Transverse colon (tissue), 4 donors: ENCODE results near the gene PATE1. TPM values are rescaled to one million over a fixed set of nuclear protein-coding genes. Genes with fewer than 3 reads are reported as not detected.

Experiments used
- DNase-seq: peaks from one replicate; pipeline ENCODE4 v3.0.0-alpha.2; 2019
- H3K27ac ChIP-seq, 4 donors: fragments of 200-600 bp; sonication (generic); 2 replicates each; pipeline ENCODE4 v1.5.1; 2016 to 2018; ENCODE audit warnings: inconsistent platforms in 4 of 4
- H3K27me3 ChIP-seq: fragments of 200-600 bp; sonication (generic); 2 replicates; pipeline ENCODE4 v1.5.1; 2017; ENCODE audit warnings: inconsistent platforms
- H3K36me3 ChIP-seq, 4 donors: fragments of 200-600 bp; sonication (generic); 2 replicates each; pipeline ENCODE4 v1.5.1; 2017 to 2019; ENCODE audit warnings: inconsistent platforms in 4 of 4
- H3K4me1 ChIP-seq, 4 donors: fragments of 200-600 bp; sonication (generic); 2 replicates each; pipeline ENCODE4 v1.5.1; 2017 to 2020; ENCODE audit warnings: inconsistent platforms in 4 of 4
- H3K4me3 ChIP-seq, 4 donors: fragments of 200-600 bp; sonication (generic); 1 replicate in 1 of 4; 2 replicates in 3 of 4; pipeline versions ENCODE4 v1.5.1 to v1.6.1; 2017 to 2019; ENCODE audit warnings: inconsistent platforms in 4 of 4
- H3K9me3 ChIP-seq, 2 donors: fragments of 200-600 bp; sonication (generic); 2 replicates each; pipeline ENCODE4 v1.5.1; 2017 to 2019; ENCODE audit warnings: inconsistent platforms in 2 of 2
- EP300 ChIP-seq: sonication (generic); formaldehyde crosslinking; IDR thresholded peaks from one replicate; pipeline ENCODE4 v1.6.1; 2017; ENCODE audit warnings: antibody characterized with exemption, low read depth
- POLR2A ChIP-seq: fragments of 450-650 bp; IDR thresholded peaks from one replicate; pipeline ENCODE4 v1.6.1; 2016; ENCODE audit warnings: antibody characterized with exemption, mild to moderate bottlenecking, moderate library complexity
- POLR2AphosphoS5 ChIP-seq, 3 donors: sonication (generic); formaldehyde crosslinking; IDR thresholded peaks; one replicate each; pipeline ENCODE4 v1.6.1; 2016; ENCODE audit warnings: antibody characterized with exemption in 3 of 3
- WGBS, 2 donors: methylation state at CpG; one replicate each; pipeline ENCODE4 v1.1.5; 2018; ENCODE audit warnings: low coverage in 1 of 2; 5-methylcytosine and 5-hydroxymethylcytosine counted together
- in situ Hi-C, 4 donors: fragments of 200-750 bp; cut with MboI; loops; one replicate each; pipeline versions ENCODE4 v1.15.0 to v1.15.1; 2017; ENCODE audit warnings: low sequenced_read_pairs in 3 of 4, low pct_ligation_motif_present in 1 of 4, low pct_unique_long_range_greater_than_20kb in 1 of 4
- intact Hi-C: fragments of 100-400 bp; cut with DNase I; formaldehyde crosslinking; loops from one replicate; pipeline ENCODE4 v1.15.1; 2023; ENCODE audit warnings: low total_unique reads
- total RNA-seq, 4 donors: library from RNA; depleted of rRNA; stranded (reverse); fragments of >200 nt; gene quantifications; one replicate each; pipeline ENCODE4 v1.1.0, GENCODE V29; 2016
- TF ChIP-seq, protein P1 (sequence below), 5 experiments: fragments of 200-600 bp in 3 of 5; fragments of 450-650 bp in 2 of 5; sonication (generic) in 3 of 5; IDR thresholded peaks; 1 replicate in 2 of 5; 2 replicates in 3 of 5; pipeline ENCODE4 v1.5.1; 2016 to 2017; ENCODE audit warnings: antibody characterized with exemption in 5 of 5, inconsistent platforms in 3 of 5, mild to moderate bottlenecking in 2 of 5, moderate library complexity in 1 of 5

Gene PATE1
- total RNA-seq, 4 donors from 2014 or later, result not detected

DNA sequence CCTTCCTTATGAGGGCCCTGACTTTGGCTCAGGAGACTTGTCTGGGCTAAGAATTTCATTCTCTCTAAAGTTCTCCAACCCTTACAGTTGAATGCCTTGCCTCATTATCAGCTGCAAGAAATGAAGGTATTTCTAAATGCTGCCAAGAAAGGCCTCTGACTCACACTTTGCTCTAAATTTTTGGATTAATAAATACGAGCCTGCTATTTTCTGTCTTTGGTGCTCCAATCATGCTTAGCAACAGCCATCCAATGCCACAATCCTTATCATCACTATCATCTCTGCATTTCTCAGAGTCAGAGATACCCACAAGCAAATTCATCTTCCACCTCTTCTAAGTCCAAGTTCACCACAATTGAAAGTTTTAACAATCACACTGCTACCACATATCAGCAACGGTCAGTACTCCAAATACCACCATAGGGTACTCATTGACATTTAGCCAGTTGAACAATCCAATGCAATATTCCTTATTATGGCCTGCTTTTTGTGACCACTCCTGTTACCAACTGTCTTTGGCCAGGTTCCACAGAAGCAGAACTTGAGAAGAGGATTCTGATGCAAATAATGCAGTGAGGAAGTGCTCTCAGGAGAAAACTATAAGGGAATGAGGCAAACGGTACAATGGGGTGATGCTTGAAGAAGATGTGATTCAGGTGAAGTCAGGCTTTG is 26.9 kb downstream of the PATE1 start:
- no peak for DNase-seq
- no peak overlapping the region for H3K27ac ChIP-seq
- in situ Hi-C loops, result no loop called here
- no peaks in the 10 kb centered on the region for H3K4me1 ChIP-seq
- intact Hi-C loops, result no loop called here
- no peaks in the 10 kb centered on the region for H3K36me3 ChIP-seq
- TF ChIP-seq EP300 (no peak), POLR2A (no peak)
- TF ChIP-seq, protein P1, sequence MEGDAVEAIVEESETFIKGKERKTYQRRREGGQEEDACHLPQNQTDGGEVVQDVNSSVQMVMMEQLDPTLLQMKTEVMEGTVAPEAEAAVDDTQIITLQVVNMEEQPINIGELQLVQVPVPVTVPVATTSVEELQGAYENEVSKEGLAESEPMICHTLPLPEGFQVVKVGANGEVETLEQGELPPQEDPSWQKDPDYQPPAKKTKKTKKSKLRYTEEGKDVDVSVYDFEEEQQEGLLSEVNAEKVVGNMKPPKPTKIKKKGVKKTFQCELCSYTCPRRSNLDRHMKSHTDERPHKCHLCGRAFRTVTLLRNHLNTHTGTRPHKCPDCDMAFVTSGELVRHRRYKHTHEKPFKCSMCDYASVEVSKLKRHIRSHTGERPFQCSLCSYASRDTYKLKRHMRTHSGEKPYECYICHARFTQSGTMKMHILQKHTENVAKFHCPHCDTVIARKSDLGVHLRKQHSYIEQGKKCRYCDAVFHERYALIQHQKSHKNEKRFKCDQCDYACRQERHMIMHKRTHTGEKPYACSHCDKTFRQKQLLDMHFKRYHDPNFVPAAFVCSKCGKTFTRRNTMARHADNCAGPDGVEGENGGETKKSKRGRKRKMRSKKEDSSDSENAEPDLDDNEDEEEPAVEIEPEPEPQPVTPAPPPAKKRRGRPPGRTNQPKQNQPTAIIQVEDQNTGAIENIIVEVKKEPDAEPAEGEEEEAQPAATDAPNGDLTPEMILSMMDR (IDR thresholded peaks at IDR 0.05), result no peak
- 55 to 57% methylated on average over 2 to 3 of the region's 3 CpGs for WGBS, 2 donors
- H3K27me3 ChIP-seq, result no peaks in the 10 kb centered on the region
- H3K4me3 ChIP-seq, result no peak overlapping the region
- H3K9me3 ChIP-seq, result no peaks in the 10 kb centered on the region

- no peak overlapping the region for H3K4me3 ChIP-seq
- H3K9me3 ChIP-seq, result no peaks in the 10 kb centered on the region
- in situ Hi-C loops, result no loop called here
- no peaks in the 10 kb centered on the region for H3K27me3 ChIP-seq
- TF ChIP-seq POLR2A (no peak), EP300 (no peak), POLR2AphosphoS5 (IDR thresholded peaks at IDR 0.05) (no peak)
- TF ChIP-seq, protein P1 (IDR thresholded peaks at IDR 0.05), result no peak
- no peak overlapping the region for H3K27ac ChIP-seq
- 66% methylated on average over 3 of the region's 3 CpGs; no CpG with 5 or more reads in 1 of the 2 donors for WGBS, 2 donors
- DNase-seq, result no peak
- intact Hi-C loops, result no loop called here
- H3K4me1 ChIP-seq, result no peaks in the 10 kb centered on the region
- no peaks in the 10 kb centered on the region for H3K36me3 ChIP-seq
These were observed 27.4 kb downstream of the PATE1 start for GRCh38 chr11:125773516-125773915.

- TF ChIP-seq POLR2AphosphoS5 (IDR thresholded peaks at IDR 0.05), result no peak
- no peak for TF ChIP-seq EP300
- TF ChIP-seq, protein P1 (IDR thresholded peaks at IDR 0.05), result no peak
- no peak for TF ChIP-seq POLR2A
- in situ Hi-C loops (no loop called here), intact Hi-C loops (no loop called here)
- H3K9me3 ChIP-seq, result no peaks in the 10 kb centered on the region
- no peaks in the 10 kb centered on the region for H3K4me1 ChIP-seq
- DNase-seq, result no peak
- no peaks in the 10 kb centered on the region for H3K27me3 ChIP-seq
- 57 to 68% methylated on average over 5 of the region's 5 CpGs for WGBS, 2 donors
- no peak overlapping the region for H3K4me3 ChIP-seq
- no peak overlapping the region for H3K27ac ChIP-seq
- no peaks in the 10 kb centered on the region for H3K36me3 ChIP-seq
These were observed 31.2 kb downstream of the PATE1 start for GRCh38 chr11:125777309-125777708.

DNA sequence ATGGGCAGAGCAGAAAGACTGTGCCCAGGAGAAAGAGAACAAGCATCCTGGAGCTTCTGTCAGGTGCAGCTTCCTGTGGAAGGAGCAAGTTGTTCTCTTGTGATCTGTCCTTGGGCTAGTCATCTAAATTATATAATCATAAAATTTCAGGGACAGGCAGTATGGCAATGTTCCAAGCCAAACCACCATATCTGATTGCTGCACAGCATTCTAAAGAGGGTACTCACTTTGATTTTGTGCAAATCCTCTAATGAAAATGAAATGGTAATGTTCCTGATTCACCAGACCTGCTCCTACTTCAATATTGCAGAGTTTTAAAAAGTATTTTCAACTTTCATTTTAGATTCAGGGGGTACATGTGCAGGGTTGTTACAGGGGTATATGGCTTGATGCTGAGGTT is 32.6 kb downstream of the PATE1 start, which contains the start of gene PATE2:
Gene PATE2, minus strand, starts transcription at position 101 of the 400 bp plus-strand sequence. Its CDS starts 55 bp downstream, at position 46.
- no peak for TF ChIP-seq POLR2AphosphoS5 (IDR thresholded peaks at IDR 0.05)
- TF ChIP-seq POLR2A, result no peak
- TF ChIP-seq, protein P1 (IDR thresholded peaks at IDR 0.05), result no peak
- no peak for TF ChIP-seq EP300
- no peaks in the 10 kb centered on the region for H3K4me1 ChIP-seq
- no peaks in the 10 kb centered on the region for H3K9me3 ChIP-seq
- DNase-seq, result no peak
- in situ Hi-C loops, result no loop called here
- no peak within 1 kb of the TSS for H3K27ac ChIP-seq
- H3K27me3 ChIP-seq, result no peaks in the 10 kb centered on the region
- intact Hi-C loops, result no loop called here
- H3K4me3 ChIP-seq, result no peak within 1 kb of the TSS
- H3K36me3 ChIP-seq, result no peaks in the 10 kb centered on the region
